Calu3 (cell line): Measurements from ENCODE around the gene PDZD4. TPM values are rescaled to one million over a fixed set of nuclear protein-coding genes. Genes with fewer than 3 reads are reported as not detected.

Experiments
- BruUV-seq: library from RNA; stranded (reverse); fragments of 400-500 nt; replicated peaks from 2 replicates; lab custom pipeline; 2021; lab: Mats Ljungman, UMichigan
- CTCF ChIA-PET: fragments of 300-600 bp; sonication (Branson Sonifier 250); formaldehyde crosslinking; loops from one replicate; lab custom pipeline; 2022; ENCODE audit warnings: antibody characterized with exemption; lab: Charles Lee
- DNase-seq: peaks from one replicate; pipeline ENCODE4 v3.0.0; 2022
- H3K27ac Mint-ChIP-seq: one replicate; pipeline ENCODE4 v1.8.0; 2022; ENCODE audit warnings: mixed read lengths; ENCODE audit not compliant: unreplicated experiment
- H3K27me3 Mint-ChIP-seq: one replicate; pipeline ENCODE4 v1.8.0; 2022; ENCODE audit warnings: mixed read lengths; ENCODE audit not compliant: unreplicated experiment
- H3K36me3 Mint-ChIP-seq: one replicate; pipeline ENCODE4 v1.8.0; 2022; ENCODE audit warnings: mild to moderate bottlenecking, moderate library complexity, mixed read lengths; ENCODE audit not compliant: insufficient read depth, unreplicated experiment
- H3K4me1 Mint-ChIP-seq: one replicate; pipeline ENCODE4 v1.8.0; 2022; ENCODE audit warnings: mild to moderate bottlenecking, low read depth, mixed read lengths; ENCODE audit not compliant: unreplicated experiment
- H3K4me3 Mint-ChIP-seq: one replicate; pipeline ENCODE4 v1.8.0; 2022; ENCODE audit warnings: mild to moderate bottlenecking, low read depth, moderate library complexity, mixed read lengths; ENCODE audit not compliant: unreplicated experiment
- H3K9me3 Mint-ChIP-seq: one replicate; pipeline ENCODE4 v1.8.0; 2022; ENCODE audit warnings: low read depth, mixed read lengths; ENCODE audit not compliant: unreplicated experiment
- intact Hi-C: fragments of 100-400 bp; cut with micrococcal nuclease; formaldehyde crosslinking; loops from one replicate; pipeline ENCODE4 v1.10.0; 2022; ENCODE audit not compliant: unreplicated experiment
- total RNA-seq: library from RNA; stranded (reverse); gene quantifications from 2 replicates; pipeline ENCODE4 v1.2.3, GENCODE V29; 2022
- TF ChIP-seq, protein P1 (sequence below): fragments of 200-600 bp; IDR thresholded peaks from one replicate; pipeline ENCODE4 v1.8.0; 2022; ENCODE audit warnings: antibody characterized with exemption; ENCODE audit not compliant: unreplicated experiment

Gene PDZD4
- total RNA-seq, 1 experiment from 2014 or later = 0.76 TPM

DNA sequence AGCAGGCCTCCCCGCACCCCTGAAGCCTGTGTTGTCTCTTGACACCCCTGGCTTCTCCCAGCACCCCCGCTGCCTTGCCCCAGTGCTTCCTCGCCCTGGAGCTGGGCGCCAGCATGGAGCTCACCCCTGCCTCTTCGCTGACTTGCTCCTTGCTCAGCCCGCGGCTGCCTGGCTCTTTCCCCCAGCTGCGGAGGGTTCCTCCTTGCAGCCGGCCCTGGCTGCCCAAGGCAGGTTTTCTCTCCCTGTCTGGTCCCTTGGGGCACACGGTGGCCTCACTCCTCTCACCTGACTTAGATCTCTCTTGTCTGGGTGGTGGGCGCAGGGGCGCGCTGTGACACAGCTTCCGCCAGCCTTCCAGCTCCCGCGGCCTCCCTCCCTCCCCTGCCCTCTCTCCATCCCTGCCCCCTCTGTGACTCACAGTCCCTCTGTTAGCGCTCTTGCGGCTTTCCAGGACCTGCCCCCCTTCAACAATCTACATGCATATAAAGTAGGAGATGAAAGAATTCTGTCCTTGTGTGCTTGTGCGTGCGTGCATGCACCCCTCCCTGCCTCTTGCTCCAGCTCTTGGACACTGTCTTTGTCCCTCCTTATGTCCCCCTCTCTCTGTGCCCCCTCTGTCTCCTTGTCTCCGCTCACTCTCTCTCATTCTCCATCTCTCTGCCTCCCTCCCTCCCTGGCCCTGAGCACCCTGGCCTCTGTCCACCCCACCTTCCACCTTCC lies 64.1 kb downstream of the PDZD4 start:
- BruUV-seq = no TSS peak
- CTCF ChIA-PET = interaction anchor here (0.6 to 0.8 kb wide), 2 partner anchors 145 to 181 kb away, joined by 3 to 4 read pairs; no protein-coding TSS in a partner anchor
- peak overlapping the region; percentile 83 for H3K4me3 Mint-ChIP-seq
- TF ChIP-seq, protein P1, sequence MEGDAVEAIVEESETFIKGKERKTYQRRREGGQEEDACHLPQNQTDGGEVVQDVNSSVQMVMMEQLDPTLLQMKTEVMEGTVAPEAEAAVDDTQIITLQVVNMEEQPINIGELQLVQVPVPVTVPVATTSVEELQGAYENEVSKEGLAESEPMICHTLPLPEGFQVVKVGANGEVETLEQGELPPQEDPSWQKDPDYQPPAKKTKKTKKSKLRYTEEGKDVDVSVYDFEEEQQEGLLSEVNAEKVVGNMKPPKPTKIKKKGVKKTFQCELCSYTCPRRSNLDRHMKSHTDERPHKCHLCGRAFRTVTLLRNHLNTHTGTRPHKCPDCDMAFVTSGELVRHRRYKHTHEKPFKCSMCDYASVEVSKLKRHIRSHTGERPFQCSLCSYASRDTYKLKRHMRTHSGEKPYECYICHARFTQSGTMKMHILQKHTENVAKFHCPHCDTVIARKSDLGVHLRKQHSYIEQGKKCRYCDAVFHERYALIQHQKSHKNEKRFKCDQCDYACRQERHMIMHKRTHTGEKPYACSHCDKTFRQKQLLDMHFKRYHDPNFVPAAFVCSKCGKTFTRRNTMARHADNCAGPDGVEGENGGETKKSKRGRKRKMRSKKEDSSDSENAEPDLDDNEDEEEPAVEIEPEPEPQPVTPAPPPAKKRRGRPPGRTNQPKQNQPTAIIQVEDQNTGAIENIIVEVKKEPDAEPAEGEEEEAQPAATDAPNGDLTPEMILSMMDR = no peak
- intact Hi-C loops = no loop called here
- H3K36me3 Mint-ChIP-seq = peaks cover 42% of the 10 kb centered on the region
- peaks cover 11% of the 10 kb centered on the region for H3K4me1 Mint-ChIP-seq
- peak; percentile 60 for DNase-seq
- H3K27ac Mint-ChIP-seq = peak overlapping the region; percentile 43
- no peaks in the 10 kb centered on the region for H3K27me3 Mint-ChIP-seq
- no peaks in the 10 kb centered on the region for H3K9me3 Mint-ChIP-seq

DNA sequence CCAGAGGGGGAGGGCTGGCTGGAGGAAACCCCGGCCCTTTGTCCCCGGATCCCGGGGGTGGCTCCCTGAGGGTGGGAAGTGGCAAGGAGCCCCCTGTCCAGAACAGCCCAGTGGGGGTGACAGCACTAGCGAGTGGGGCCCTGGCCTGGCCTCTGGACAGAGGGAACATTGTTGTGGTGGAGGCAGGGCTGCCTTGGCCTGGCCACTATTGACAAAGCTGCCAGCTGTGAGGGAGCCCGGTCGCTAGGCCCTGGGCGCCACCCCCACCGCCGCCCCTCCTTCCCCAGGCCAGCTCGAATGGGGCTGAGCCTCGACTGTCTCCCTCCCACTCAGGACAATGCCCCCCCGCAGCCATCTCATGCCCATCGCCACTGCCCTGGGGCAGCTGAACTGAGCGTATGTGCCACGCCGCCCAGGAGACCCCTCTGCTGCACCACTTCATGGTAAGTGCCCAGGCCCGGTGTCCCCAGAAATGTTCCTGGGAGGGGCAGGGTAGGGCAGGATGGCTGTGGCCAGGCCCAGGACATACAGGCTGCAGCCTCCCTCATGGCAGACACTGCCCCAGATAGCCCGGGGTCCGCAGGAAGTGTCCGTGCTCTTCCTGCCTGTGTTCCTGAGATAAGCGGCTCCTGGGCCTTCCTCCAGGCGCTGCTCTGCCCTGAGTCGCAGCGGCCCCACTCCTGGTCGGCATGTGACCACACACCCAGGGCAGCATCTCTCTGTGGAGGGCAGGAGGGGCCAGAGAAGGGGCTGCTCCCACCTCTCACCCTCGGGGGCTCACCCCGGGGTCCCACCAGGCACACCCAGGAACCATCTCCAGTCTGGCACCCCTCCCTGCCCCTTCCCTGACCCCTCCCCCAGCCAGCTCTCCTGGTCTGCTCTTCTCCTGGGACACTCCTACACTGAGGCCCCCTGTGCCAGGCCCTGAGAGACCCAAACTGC lies 64.9 kb downstream of the PDZD4 start:
- H3K4me1 Mint-ChIP-seq = peaks cover 11% of the 10 kb centered on the region
- CTCF ChIA-PET = interaction anchor here (1.1 kb wide), 1 partner anchor 182 kb away, joined by 3 read pairs; no protein-coding TSS in a partner anchor
- H3K27me3 Mint-ChIP-seq = no peaks in the 10 kb centered on the region
- peak overlapping the region; percentile 43 for H3K27ac Mint-ChIP-seq
- TF ChIP-seq, protein P1 = no peak
- H3K4me3 Mint-ChIP-seq = peak overlapping the region; percentile 83
- intact Hi-C loops = loop anchor here (2.0 kb wide), 1 partner anchor 119 kb away; no protein-coding TSS in a partner anchor
- peak; percentile 30 for DNase-seq
- peaks cover 42% of the 10 kb centered on the region for H3K36me3 Mint-ChIP-seq
- no TSS peak for BruUV-seq
- no peaks in the 10 kb centered on the region for H3K9me3 Mint-ChIP-seq

DNA sequence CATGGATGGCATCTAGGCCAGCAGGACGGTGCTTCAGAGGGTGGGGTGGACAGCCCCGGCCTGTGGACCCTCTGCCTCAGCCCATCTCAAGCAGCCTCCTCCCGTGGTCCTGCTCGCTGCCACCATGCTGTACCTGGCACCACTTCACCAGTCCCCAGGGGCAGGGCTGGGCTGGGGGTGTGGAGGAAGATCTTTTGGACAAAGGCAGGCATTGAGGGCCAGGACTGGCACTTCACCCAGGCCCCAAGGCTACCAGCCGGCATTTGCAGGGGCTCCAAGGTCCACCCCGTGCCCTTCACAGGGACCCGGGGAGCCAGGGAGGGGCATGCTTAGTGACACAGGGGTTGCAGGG lies 65.6 kb downstream of the PDZD4 start:
- no peak for DNase-seq
- peaks cover 11% of the 10 kb centered on the region for H3K4me1 Mint-ChIP-seq
- TF ChIP-seq, protein P1 = no peak
- CTCF ChIA-PET = interaction anchor here (1.1 kb wide), 1 partner anchor 182 kb away, joined by 3 read pairs; no protein-coding TSS in a partner anchor
- no peaks in the 10 kb centered on the region for H3K27me3 Mint-ChIP-seq
- intact Hi-C loops = loop anchor here (2.0 to 5.0 kb wide), 2 partner anchors 120 to 183 kb away; no protein-coding TSS in a partner anchor
- H3K36me3 Mint-ChIP-seq = peaks cover 37% of the 10 kb centered on the region
- H3K27ac Mint-ChIP-seq = no peak overlapping the region
- peak overlapping the region; percentile 83 for H3K4me3 Mint-ChIP-seq
- H3K9me3 Mint-ChIP-seq = no peaks in the 10 kb centered on the region
- no TSS peak for BruUV-seq

DNA sequence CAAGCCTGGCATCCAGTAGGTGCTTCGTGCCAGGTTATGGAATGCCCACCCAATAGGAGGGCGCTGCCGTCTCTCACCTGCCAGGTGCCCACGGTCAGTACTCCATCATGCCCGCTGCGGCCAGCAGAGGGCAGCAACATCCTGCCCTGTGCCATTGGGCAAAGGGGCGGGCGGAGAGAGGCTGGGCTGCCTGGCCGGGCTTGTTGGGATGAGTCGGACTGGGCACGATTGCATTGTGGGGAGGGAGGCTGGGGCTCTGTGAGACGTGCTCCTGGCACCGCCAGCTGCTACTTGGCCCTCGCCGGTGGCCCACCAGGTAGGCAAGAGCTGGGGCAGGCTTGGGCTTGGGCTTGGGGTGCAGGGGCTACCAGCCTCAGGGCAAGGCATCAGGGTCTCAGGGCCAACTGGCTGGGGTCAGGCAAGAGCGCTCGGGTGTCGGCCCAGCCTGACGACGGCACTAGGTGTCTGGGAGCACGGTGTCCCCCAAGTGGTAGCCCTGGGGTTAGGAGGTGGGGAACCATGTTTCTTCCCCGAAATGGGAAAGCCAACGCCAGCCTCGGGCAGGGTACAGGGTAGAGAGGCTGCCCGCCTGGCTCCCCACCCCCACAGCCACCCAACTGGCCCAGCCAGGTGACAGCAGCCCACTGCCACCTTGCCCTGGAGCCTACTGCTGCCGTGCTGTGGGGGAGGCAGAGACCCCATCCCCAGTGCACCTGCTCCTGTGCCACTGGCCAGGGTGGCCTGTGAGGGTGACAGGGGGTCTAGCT lies 66.2 kb downstream of the PDZD4 start, which contains the start of gene PLXNB3:
TSS of gene PLXNB3 (plus strand) at position 261 of the 767 bp plus-strand sequence. CDS start 1,287 bp downstream, outside the sequence.
- CTCF ChIA-PET = no interaction called here
- intact Hi-C loops = loop anchor here (2.0 to 5.0 kb wide), 2 partner anchors 121 to 183 kb away; no protein-coding TSS in a partner anchor
- no peaks in the 10 kb centered on the region for H3K27me3 Mint-ChIP-seq
- H3K9me3 Mint-ChIP-seq = no peaks in the 10 kb centered on the region
- TF ChIP-seq, protein P1 = peak; percentile 70
- H3K4me1 Mint-ChIP-seq = peaks cover 11% of the 10 kb centered on the region
- peak; percentile 92 for DNase-seq
- no TSS peak for BruUV-seq
- H3K27ac Mint-ChIP-seq = peak within 1 kb of the TSS; percentile 54
- peaks cover 32% of the 10 kb centered on the region for H3K36me3 Mint-ChIP-seq
- H3K4me3 Mint-ChIP-seq = peak within 1 kb of the TSS; percentile 83
